Measurements from ENCODE around the gene ZNF670.

Gene ZNF670

GRCh38 chr1:247103859-247104591 lies 25.4 kb upstream of the ZNF670 start, which contains the start of gene ZNF669:
TSS of gene ZNF669 (minus strand) at chr1:247104356. CDS start at chr1:247104199, 157 bp downstream.
- DNase-seq: peak; percentile 98

GRCh38 chr1:247102381-247102780 lies 23.8 kb upstream of the ZNF670 start:
- DNase-seq: no peak

- no peak for DNase-seq
Measured at GRCh38 chr1:247100676-247101279, 22.2 kb upstream of the ZNF670 start.

GRCh38 chr1:247096958-247097357 lies 18.3 kb upstream of the ZNF670 start:
- DNase-seq: no peak

- no peak for DNase-seq
Measured at GRCh38 chr1:247096544-247096943, 17.9 kb upstream of the ZNF670 start.

GRCh38 chr1:247096112-247096511 lies 17.5 kb upstream of the ZNF670 start:
- DNase-seq: no peak

- DNase-seq: no peak
Measured at GRCh38 chr1:247090455-247090854, 11.8 kb upstream of the ZNF670 start.

GRCh38 chr1:247089616-247090375 lies 11.2 kb upstream of the ZNF670 start:
- no peak for DNase-seq

- no peak for DNase-seq
Measured at GRCh38 chr1:247088967-247089366, 10.4 kb upstream of the ZNF670 start.

GRCh38 chr1:247087256-247087655 lies 8.6 kb upstream of the ZNF670 start:
- DNase-seq: no peak

GRCh38 chr1:247085310-247085709 lies 6.7 kb upstream of the ZNF670 start:
- DNase-seq: no peak

- DNase-seq: no peak
Measured at GRCh38 chr1:247084771-247085170, 6.2 kb upstream of the ZNF670 start.

- DNase-seq: no peak
Measured at GRCh38 chr1:247079141-247079874, 697 bp upstream of the ZNF670 start.

- DNase-seq: no peak
Measured at GRCh38 chr1:247077876-247078257, 744 bp downstream of the ZNF670 start.

GRCh38 chr1:247077213-247077612 lies 1.4 kb downstream of the ZNF670 start:
- DNase-seq: no peak

GRCh38 chr1:247070645-247071044 lies 8.0 kb downstream of the ZNF670 start:
- DNase-seq: no peak

- DNase-seq: no peak
Measured at GRCh38 chr1:247064304-247064703, 14.3 kb downstream of the ZNF670 start.

- no peak for DNase-seq
Measured at GRCh38 chr1:247060771-247061170, 17.8 kb downstream of the ZNF670 start.

GRCh38 chr1:247056071-247056470 lies 22.5 kb downstream of the ZNF670 start:
- DNase-seq: no peak

GRCh38 chr1:247054992-247055415 lies 23.6 kb downstream of the ZNF670 start:
- DNase-seq: no peak

GRCh38 chr1:247047702-247048101 lies 30.9 kb downstream of the ZNF670 start:
- no peak for DNase-seq

- DNase-seq: no peak
Measured at GRCh38 chr1:247047260-247047659, 31.4 kb downstream of the ZNF670 start.

- no peak for DNase-seq
Measured at GRCh38 chr1:247043406-247043805, 35.2 kb downstream of the ZNF670 start.

Measured in right hindlimb (tissue), 1 donor.